A549 (cell line): Measurements from ENCODE around the gene SLC39A13. TPM values are rescaled to one million over a fixed set of nuclear protein-coding genes. Genes with fewer than 3 reads are reported as not detected.

Experiments
- ATAC-seq, 2 experiments: fragments of 200-7000 bp in 1 of 2; fragments of >200 bp in 1 of 2; cut with Nextera tagmentation in 1 of 2; cut with Tn5 transposase in 1 of 2; 3 replicates each; pipeline versions ENCODE4 v1.8.0 to v1.9.1; 2018 to 2020; ENCODE audit warnings: mild to moderate bottlenecking in 1 of 2, moderate library complexity in 1 of 2
- CTCF ChIA-PET: fragments of 300-600 bp; sonication (Branson Sonifier 250); formaldehyde crosslinking; extraction: SDS; loops from one replicate; lab custom pipeline; 2021; ENCODE audit warnings: antibody characterized with exemption, inconsistent platforms; lab: Yijun Ruan, JAX
- POLR2A ChIA-PET: fragments of 350-600 bp; formaldehyde crosslinking; extraction: SDS; loops from one replicate; lab custom pipeline; 2021; ENCODE audit warnings: antibody characterized with exemption, inconsistent platforms; lab: Yijun Ruan, JAX
- DNase-seq, 2 experiments: peaks; one replicate each; pipeline versions ENCODE4 v3.0.0 to v3.0.0-alpha.2; 2011 to 2016; ENCODE audit warnings: low read depth in 1 of 2, low spot score in 1 of 2
- FAIRE-seq: peaks from 2 replicates; lab custom pipeline; 2011; peaks lifted over from hg19 to GRCh38; lab: Jason Lieb, UNC
- H3K27ac ChIP-seq, 2 experiments: fragments of >200 bp; sonication (Bioruptor Twin); formaldehyde crosslinking; 3 replicates each; pipeline ENCODE4 v1.5.1; 2016 to 2017
- H3K4me1 ChIP-seq: fragments of >200 bp; sonication (Bioruptor Twin); formaldehyde crosslinking; 3 replicates; pipeline ENCODE4 v1.6.1; 2016
- H3K4me2 ChIP-seq: fragments of >200 bp; sonication (Bioruptor Twin); formaldehyde crosslinking; 3 replicates; pipeline ENCODE4 v1.6.1; 2016
- H3K4me3 ChIP-seq: fragments of >200 bp; sonication (Bioruptor Twin); formaldehyde crosslinking; 3 replicates; pipeline ENCODE4 v1.5.1; 2016
- H3K9me3 ChIP-seq: fragments of >200 bp; sonication (Bioruptor Twin); formaldehyde crosslinking; 3 replicates; pipeline ENCODE4 v1.6.1; 2016
- ATOH8 ChIP-seq: fragments of 250-450 bp; sonication (Bioruptor Pico); IDR thresholded peaks from 2 replicates; pipeline ENCODE4 v1.5.0; 2020; ENCODE audit warnings: low read depth, mild to moderate bottlenecking, moderate library complexity
- BCL3 ChIP-seq: fragments of >200 bp; sonication (Bioruptor Twin); formaldehyde crosslinking; IDR thresholded peaks from 3 replicates; pipeline ENCODE4 v1.6.1; 2016
- BHLHE40 ChIP-seq: IDR thresholded peaks from 2 replicates; pipeline ENCODE4 v1.6.1; 2012; ENCODE audit warnings: low read depth, low read length, inconsistent platforms
- CBX2 ChIP-seq: fragments of 200-600 bp; sonication (generic); IDR thresholded peaks from 2 replicates; pipeline ENCODE4 v1.6.1; 2016; ENCODE audit warnings: low read depth, mild to moderate bottlenecking, borderline replicate concordance
- CBX8 ChIP-seq: fragments of 200-600 bp; sonication (generic); IDR thresholded peaks from 2 replicates; pipeline ENCODE4 v1.6.1; 2016
- CHD4 ChIP-seq: fragments of 200-600 bp; sonication (generic); IDR thresholded peaks from 2 replicates; pipeline ENCODE4 v1.6.1; 2016; ENCODE audit warnings: antibody characterized with exemption, mild to moderate bottlenecking, borderline replicate concordance
- CTCF ChIP-seq: fragments of >200 bp; sonication (Bioruptor Twin); formaldehyde crosslinking; IDR thresholded peaks from 3 replicates; pipeline ENCODE4 v1.5.1; 2016
- E2F6 ChIP-seq: IDR thresholded peaks from 2 replicates; pipeline ENCODE4 v1.6.1; 2012; ENCODE audit warnings: low read depth, borderline replicate concordance
- EHMT2 ChIP-seq: fragments of 200-600 bp; sonication (generic); IDR thresholded peaks from 2 replicates; pipeline ENCODE4 v1.6.1; 2016; ENCODE audit warnings: antibody characterized with exemption, low read depth, mild to moderate bottlenecking, moderate library complexity
- FOSB ChIP-seq: fragments of 250-450 bp; sonication (Bioruptor Pico); IDR thresholded peaks from 2 replicates; pipeline ENCODE4 v1.5.0; 2020; ENCODE audit warnings: mild to moderate bottlenecking, moderate library complexity
- FOXS1 ChIP-seq: fragments of 250-450 bp; sonication (Bioruptor Pico); IDR thresholded peaks from 2 replicates; pipeline ENCODE4 v1.5.0; 2020; ENCODE audit warnings: mild to moderate bottlenecking, moderate library complexity
- HOXB5 ChIP-seq: fragments of 250-450 bp; sonication (Bioruptor Pico); IDR thresholded peaks from 2 replicates; pipeline ENCODE4 v1.5.0; 2020; ENCODE audit warnings: mild to moderate bottlenecking, moderate library complexity
- RARB ChIP-seq: fragments of 250-450 bp; sonication (Bioruptor Pico); IDR thresholded peaks from 2 replicates; pipeline ENCODE4 v1.8.0; 2021; ENCODE audit warnings: mild to moderate bottlenecking, moderate library complexity
- REST ChIP-seq: fragments of 200-600 bp; sonication (generic); IDR thresholded peaks from 2 replicates; pipeline ENCODE4 v1.6.1; 2016; ENCODE audit warnings: antibody characterized with exemption, mild to moderate bottlenecking, moderate library complexity
- RFX5 ChIP-seq: fragments of 450-650 bp; IDR thresholded peaks from 2 replicates; pipeline ENCODE4 v1.7.1; 2014; ENCODE audit warnings: antibody characterized with exemption, mild to moderate bottlenecking, moderate library complexity
- SREBF2 ChIP-seq: fragments of 450-650 bp; IDR thresholded peaks from 2 replicates; pipeline ENCODE4 v1.6.1; 2014; ENCODE audit warnings: mild to moderate bottlenecking, moderate library complexity
- ZFP36 ChIP-seq: fragments of 450-650 bp; IDR thresholded peaks from 2 replicates; pipeline ENCODE4 v1.6.1; 2014; ENCODE audit warnings: borderline replicate concordance; ENCODE audit not compliant: partially characterized antibody
- ZSCAN20 ChIP-seq: fragments of 250-450 bp; sonication (Bioruptor Pico); IDR thresholded peaks from 2 replicates; pipeline ENCODE4 v1.8.0; 2022; ENCODE audit warnings: mild to moderate bottlenecking, moderate library complexity
- WGBS: methylation state at CpG from one replicate; pipeline ENCODE4 v1.1.6; 2017; ENCODE audit errors: missing lambda C conversion rate; 5-methylcytosine and 5-hydroxymethylcytosine counted together
- polyA plus RNA-seq, 4 experiments: library from polyadenylated mRNA; depleted of rRNA in 3 of 4; stranded (reverse); fragments of >200 nt; fragmentation: RNase III in 1 of 4; extraction: RNeasy Plus Mini Kit Qiagen cat#74134 plus additional on column Dnase treatment in 1 of 4; gene quantifications; 2 replicates in 3 of 4; 3 replicates in 1 of 4; pipeline ENCODE4 v1.2.3, GENCODE V29; 2011 to 2017
- TF ChIP-seq, protein P1 (sequence below): fragments of 450-650 bp; IDR thresholded peaks from 2 replicates; pipeline ENCODE4 v1.6.1; 2014; ENCODE audit warnings: antibody characterized with exemption

SLC39A13 gene
- polyA plus RNA-seq, 2 of the 4 experiments (the other 2 are of a cell fraction), result 10.8 to 35.2 TPM

DNA sequence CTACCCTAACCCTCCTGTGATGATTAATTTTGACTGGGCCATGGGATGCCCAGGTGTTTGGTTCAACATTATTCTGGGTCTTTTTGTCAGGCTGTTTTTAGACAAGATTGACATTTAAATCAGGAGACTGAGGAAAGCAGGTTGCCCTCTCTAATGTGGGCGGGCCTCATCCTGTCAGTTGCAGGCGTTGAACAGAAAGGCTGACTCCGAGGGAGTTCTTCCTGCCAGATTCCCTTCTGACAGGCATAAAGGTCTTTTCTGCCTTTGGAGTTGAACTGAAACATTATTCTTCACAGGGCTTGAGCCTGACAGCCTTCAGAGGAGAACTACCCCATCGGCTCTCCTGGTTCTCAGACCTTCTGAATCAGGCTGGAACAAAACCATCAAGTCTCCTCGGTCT is 22.1 kb downstream of the SLC39A13 start:
- Histone ChIP-seq H3K4me2 (no peak overlapping the region), H3K4me1 (0 out of 3 replicates have a peak, but pooled peaks cover 4% of the 10 kb centered on the region), H3K4me3 (no peak overlapping the region), H3K27ac (no peak overlapping the region), H3K9me3 (no peaks in the 10 kb centered on the region)
- FAIRE-seq (no peak), DNase-seq (no peak), ATAC-seq (no peak)
- ChIA-PET CTCF (no interaction called here), POLR2A (no interaction called here)
- TF ChIP-seq, protein P1, sequence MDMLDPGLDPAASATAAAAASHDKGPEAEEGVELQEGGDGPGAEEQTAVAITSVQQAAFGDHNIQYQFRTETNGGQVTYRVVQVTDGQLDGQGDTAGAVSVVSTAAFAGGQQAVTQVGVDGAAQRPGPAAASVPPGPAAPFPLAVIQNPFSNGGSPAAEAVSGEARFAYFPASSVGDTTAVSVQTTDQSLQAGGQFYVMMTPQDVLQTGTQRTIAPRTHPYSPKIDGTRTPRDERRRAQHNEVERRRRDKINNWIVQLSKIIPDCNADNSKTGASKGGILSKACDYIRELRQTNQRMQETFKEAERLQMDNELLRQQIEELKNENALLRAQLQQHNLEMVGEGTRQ, result no peak
- TF ChIP-seq E2F6 (no peak), BHLHE40 (no peak), HOXB5 (no peak), ZFP36 (no peak), BCL3 (no peak), REST (no peak), RFX5 (no peak), SREBF2 (no peak), ZSCAN20 (no peak), RARB (no peak), CBX8 (no peak), FOSB (CRISPR knock-in tag) (no peak), ATOH8 (no peak), FOXS1 (CRISPR knock-in tag) (no peak), CHD4 (no peak), CTCF (no peak)
- 54% methylated on average over 5 of the region's 5 CpGs for WGBS

DNA sequence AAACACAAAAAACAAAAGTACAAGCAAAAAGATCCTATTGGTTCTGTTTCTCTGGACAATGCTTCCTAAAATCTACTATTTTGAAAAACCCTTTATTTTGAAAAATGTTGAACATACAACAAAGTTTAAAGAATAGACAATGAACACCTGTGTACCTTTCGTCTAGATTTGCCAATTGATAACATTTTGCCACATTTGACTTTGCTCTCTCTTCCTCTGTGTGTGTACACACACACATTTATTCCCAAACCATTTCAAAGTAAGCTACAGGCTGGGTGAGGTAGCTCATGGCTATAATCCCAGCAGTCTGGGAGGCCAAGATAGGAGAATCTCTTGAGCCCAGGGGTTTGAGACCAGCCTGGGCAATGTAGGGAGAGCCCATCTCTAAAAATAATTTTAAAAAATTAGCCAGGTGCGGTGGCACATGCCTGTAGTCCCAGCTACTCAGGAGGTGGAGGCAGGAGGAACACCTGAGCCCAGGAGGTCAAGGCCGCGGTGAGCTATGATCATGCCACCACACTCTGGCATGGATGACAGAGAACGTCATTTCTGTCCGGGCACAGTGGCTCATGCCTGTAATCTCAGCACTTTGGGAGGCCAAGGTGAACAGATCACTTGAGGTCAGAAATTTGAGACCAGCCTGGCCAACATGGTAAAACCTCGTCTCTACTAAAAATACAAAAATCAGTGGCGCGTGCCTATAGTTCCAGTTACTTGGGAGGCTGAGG is 23.1 kb downstream of the SLC39A13 start:
- WGBS, result 91% methylated on average over 9 of the region's 9 CpGs
- ChIA-PET POLR2A (no interaction called here), CTCF (interaction anchor here (1.1 kb wide), 2 partner anchors 43 to 57 kb away, joined by 3 read pairs; no protein-coding TSS in a partner anchor)
- no peak overlapping the region for H3K4me2 ChIP-seq
- no peaks in the 10 kb centered on the region for H3K9me3 ChIP-seq
- no peak for FAIRE-seq
- ATAC-seq, result no peak
- H3K27ac ChIP-seq, result no peak overlapping the region
- H3K4me1 ChIP-seq, result 0 out of 3 replicates have a peak, but pooled peaks cover 4% of the 10 kb centered on the region
- no peak for DNase-seq
- no peak overlapping the region for H3K4me3 ChIP-seq
- TF ChIP-seq EHMT2 (no peak), CBX2 (no peak), SREBF2 (no peak)
